ENCODE data around the gene B3GNT8.
"Not testable (repeated sequence)": the region's sequence is repeated elsewhere in the genome, so short reads cannot be mapped to it uniquely, and the experiment has no call there.

The B3GNT8 gene, protein sequence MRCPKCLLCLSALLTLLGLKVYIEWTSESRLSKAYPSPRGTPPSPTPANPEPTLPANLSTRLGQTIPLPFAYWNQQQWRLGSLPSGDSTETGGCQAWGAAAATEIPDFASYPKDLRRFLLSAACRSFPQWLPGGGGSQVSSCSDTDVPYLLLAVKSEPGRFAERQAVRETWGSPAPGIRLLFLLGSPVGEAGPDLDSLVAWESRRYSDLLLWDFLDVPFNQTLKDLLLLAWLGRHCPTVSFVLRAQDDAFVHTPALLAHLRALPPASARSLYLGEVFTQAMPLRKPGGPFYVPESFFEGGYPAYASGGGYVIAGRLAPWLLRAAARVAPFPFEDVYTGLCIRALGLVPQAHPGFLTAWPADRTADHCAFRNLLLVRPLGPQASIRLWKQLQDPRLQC
- 0 to 0.14 (median 0) reads per million in 3 experiments for total RNA-seq

DNA sequence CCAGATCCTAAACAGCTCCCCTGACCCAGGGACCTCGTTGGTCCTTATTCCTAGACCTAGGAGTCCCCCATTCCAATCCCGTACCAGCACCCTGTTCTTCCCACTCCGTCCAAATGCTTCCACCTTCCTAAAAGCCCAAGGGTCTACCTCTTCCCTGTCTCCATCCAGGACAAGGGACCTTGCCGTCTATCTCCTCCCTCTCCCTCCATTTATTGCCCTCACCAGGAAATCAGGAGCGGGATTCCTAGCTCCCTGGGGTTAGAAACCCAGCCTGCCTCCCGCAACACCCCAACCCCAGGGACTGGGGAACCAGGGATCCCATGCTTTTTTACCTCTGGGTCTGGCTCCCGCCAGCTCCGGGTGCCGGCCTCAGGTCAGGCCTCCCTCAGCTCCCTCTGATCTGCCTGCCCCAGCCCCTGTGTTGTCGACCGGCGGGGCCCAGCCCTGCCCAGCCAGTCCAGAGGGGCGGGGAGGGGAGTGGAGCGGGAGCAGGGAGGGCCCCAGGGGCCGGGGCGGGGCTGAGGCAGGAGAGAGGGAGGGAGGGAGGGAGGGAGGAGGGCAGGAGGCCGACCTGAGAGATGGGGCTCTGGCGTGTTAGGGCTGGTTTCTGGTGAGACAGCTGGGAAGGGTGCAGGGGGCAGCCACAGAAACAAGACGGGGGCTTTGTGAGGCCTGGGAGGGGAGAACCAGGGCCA is at the start of gene B3GNT8:
TSS of gene B3GNT8 (minus strand) at position 423 of the 695 bp plus-strand sequence. CDS start 596 bp downstream, outside the sequence.
- DNase-seq: peak; percentile 16

DNA sequence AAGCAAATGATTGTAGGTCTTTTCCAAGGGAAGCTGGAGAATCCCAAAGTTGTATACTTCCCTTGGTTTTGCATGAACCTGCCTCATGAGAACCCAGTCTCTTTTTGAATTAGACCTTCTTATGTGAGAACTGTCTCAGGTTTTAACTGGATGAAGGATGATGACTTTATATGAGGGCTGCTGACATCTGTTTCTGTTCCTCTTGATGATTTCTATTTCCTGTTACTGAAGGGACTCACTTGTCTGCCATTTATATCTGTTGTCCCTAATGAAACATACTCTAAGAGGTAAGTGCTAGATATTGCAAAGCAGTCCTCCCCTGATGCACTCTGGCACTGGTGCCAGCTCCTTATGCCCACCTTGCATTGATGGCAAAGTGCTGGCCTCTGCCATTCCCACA is 49.4 kb upstream of the B3GNT8 start:
- no peak for DNase-seq

DNA sequence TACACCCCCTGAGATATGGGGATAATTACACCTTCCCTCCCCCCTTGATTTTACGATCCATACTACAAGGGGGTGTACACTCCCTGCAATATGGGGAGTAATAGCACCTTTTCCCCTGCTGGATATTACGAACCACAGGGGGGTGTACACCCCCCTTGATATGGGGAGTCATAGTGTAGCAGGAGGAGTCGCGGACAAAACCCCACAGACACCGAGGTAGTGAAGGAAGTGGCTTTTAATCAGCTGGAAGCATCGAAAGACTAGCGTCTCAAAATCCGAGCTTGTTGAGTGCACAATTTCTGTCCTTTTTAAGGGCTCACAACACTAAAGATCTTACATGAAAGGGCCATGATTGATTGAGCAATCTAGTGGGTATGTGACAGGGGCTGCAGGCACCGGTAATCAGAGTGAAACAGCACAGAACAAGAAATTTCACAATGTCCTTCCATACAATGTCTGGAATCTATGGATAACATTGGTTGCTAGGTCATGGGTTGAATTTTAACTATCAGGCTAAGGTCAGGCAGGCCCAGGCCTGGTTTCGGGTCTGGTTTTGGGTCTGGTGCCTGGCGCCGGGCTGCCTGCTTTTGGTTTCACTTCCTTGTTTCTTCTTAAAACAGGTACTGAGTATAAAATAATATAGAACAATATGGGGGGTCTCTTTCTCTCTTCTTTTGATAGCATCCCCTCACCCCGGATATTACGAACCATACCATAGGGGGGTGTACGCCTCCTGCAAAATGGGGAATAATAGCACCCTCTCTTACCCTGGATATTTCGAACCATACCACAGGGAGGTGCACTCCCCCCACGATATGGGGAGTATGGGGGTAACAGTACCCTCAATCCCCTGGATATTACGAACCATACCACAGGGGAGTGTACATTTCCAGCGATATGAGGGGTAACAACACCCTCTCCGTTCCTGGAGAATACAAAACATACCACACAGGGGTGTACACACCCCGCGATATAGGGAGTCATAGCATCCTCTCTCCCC is 36.4 kb upstream of the B3GNT8 start:
- DNase-seq: not testable (repeated sequence)

DNA sequence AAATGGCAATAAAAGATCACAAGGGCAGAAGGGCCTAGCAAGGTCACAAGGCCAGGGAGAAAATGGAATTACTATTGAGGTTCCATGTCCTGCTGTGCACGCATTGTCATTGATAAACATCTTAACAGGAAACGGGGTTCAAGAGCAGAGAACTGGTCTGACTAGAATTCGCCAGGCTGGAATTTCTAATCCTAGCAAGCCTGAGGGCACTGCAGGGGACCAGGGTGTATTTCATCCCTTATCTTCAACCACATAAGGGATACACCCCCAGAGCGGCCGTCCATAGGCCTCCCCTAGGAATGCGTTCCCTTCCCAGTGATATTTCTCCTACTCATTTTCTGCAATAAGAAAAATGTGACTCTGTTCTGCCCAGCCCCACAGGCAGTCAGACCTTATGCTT is 35.3 kb upstream of the B3GNT8 start:
- no peak for DNase-seq

DNA sequence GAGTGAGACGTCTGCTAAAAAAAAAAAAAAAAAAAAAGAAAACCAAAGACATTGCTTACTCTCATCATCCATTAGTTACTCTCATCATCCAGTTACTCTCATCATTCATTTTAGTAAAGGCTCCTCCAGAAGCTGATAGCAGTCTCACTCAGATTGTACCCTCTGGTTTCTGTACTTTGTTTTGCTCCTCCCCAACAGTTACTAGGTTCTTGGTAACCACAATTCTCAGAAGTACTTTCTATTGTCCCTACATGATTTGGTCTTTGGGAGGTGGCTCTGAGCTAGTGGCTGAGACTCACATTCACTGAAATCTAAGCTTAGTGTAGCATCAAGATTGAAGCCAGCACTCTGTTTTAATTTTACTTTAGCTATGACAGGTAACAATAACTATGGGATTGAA is 30.1 kb upstream of the B3GNT8 start:
- peak; percentile 38 for DNase-seq

DNA sequence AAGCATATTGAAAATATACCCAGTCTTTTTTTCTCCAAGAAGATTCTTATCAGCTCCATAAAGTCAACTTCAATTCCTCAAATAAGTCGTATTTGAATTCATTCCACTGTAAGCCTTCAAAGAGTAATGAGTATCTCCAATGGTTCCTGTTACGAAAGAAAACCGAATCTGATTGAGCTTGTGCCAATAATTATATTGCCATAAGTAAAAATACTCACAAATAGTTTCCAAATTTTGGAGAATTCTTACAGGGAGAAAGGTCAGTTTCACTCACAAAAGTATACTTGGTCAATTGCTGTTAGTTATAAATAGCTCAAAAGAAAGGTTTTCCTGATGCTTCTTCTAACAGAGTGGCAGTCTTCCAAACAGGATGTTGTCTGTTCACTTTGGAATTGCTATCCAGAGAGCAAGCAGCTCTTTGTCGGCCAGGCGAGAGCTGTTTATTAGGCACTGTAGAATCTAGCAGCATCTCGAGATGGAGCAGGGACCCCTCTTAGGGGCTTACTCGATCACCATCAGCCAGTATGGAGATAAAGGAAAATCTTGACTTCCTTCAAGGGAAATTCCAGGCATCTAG is 29.3 kb upstream of the B3GNT8 start:
- no peak for DNase-seq

DNA sequence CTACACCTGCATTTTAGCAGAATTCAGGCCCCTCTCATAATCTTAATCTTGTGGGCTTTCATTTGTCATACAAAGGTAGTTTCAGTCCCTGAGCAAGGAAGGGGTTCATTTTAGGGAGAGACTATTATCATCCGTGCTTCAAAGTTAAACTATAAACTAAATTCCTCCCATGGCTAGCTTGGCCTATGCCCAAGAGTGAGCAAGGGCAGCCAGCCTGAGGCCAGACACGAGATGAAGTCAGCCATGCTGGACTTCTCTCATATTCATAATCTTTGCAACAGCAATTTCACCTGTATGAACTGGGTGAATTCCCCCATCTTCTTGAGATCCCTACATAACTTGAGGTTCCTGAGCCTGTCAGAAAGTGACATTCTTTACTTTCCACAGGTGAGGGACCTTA is 28.8 kb upstream of the B3GNT8 start:
- no peak for DNase-seq

DNA sequence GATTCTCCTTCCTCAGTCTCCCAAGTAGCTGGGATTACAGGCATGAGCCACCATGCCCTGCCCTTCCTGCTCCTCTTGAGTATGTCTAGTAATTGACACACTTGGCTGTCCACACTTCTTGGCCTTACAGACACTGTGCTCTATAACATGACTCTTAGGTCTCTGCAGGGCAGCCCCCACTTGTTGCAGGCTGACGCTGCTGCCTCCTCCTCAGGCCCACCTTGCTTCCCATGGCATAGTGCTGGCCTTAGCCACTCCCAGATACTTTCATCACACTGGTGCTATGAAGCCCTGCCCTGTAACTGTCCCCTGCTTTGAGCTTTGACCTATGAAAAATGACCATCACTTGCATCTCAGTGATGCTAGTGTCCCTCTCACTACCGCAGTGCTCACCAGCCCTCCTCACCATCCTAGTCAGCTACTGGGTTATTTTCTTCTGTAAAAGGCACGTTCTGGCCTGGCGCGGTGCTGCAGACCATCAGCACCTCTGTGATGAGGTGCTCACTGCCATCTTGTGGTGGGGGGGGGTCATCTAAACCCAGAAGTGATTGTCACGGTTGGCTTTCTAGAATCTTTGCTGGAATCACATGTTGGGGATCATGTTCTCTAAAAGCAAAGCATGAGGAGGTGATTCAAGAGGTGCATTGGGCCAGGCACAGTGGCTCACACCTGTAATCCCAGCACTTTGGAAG is 25.6 kb upstream of the B3GNT8 start:
- DNase-seq: no peak

DNA sequence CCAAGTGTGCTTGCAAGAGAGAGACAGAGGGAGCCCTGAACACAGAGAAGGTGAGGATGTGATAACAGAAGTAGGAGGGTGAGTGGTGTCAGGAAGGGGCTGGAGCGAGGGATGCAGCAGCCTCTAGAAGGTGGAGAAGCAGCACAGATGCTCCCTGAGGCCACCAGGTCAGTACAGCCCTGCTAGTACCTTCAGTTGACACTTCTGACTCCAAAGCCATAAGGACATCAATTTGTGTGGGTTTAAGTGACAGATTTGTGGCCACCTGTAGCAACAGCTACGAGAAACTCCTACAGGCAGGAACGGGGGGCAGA is 22.6 kb upstream of the B3GNT8 start:
- DNase-seq: no peak

DNA sequence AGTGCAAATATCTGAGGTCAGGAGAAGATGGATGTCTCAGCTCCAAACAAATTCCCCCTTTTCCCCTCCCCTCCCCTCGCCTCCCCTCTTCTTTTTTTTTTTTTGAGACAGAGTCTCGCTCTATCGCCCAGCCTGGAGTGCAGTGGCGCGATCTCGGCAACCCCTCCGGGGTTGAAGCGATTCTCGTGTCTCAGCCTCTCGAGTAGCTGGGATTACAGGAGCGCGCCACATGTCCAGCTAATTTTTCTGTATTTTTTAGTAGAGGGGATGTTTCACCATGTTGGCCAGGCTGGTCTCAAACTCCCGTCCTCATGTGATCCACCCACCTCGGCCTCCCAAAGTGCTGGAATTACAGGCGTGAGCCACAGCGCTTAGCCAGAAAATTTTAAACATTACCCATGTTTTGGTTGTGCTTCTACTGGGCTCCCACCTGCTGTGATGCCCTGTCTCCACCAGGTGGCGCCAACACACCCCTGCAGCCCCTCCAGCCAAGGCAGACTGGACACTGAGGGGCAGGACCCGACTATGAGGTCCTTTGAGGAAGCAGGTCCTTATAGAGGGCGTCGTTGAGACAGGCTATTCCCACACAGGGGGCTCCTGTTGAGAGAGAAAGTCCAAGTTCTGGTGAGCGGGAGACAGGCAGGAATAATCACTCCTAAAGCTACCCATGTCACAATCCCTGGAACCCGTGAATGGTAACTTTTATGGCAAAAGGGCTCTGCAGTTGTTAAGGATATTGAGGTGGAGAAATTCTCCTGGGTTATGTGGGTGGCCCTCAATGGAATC is 22.1 kb upstream of the B3GNT8 start:
- peak; percentile 56 for DNase-seq

DNA sequence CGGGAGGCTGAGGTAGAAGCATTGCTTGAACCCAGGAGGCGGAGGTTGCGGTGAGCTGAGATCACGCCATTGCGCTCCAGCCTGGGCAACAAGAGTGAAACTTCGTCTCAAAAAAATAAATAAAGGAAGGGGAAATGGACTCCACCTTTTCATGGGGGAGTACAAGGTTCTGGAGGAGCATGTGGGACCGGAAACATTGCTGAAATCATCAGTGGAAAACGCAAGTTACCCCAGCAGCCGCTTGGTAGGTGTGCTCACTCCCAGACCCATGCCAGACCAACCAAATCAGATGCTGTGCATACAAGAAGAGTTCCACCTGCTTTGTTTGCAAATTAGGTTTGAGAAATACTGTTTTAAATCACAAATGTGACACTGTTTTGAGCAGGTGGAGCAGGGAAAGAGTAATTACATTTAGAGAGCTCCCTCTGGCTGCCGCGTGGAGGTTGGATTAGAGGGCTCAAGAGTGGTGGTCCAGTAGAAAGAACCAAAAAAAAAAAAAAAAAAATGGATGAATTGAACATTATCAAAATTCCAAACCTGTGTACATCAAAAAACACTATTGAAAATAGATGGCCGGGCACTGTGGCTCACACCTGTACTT is 20.7 kb upstream of the B3GNT8 start:
- no peak for DNase-seq

DNA sequence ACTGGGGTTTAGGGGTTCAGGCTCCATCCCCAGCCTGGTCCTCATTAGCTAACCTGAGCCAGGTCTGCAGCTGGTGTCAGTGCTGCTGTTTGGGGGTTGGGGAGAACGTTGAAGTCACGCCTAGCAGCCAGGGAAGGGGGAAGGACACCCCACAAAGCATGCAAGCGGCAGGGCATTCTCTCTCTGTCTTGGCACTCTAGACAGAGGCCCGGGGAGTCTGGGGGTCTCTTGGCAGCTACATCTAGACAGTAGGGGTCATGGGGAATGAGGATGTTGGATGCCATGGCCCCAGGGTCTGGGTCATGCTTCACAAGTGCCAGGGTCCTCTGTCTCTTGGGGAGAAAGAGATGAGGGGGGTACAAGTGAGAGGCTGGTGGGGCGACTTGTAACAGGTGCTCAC is 18.4 kb upstream of the B3GNT8 start:
- DNase-seq: no peak

DNA sequence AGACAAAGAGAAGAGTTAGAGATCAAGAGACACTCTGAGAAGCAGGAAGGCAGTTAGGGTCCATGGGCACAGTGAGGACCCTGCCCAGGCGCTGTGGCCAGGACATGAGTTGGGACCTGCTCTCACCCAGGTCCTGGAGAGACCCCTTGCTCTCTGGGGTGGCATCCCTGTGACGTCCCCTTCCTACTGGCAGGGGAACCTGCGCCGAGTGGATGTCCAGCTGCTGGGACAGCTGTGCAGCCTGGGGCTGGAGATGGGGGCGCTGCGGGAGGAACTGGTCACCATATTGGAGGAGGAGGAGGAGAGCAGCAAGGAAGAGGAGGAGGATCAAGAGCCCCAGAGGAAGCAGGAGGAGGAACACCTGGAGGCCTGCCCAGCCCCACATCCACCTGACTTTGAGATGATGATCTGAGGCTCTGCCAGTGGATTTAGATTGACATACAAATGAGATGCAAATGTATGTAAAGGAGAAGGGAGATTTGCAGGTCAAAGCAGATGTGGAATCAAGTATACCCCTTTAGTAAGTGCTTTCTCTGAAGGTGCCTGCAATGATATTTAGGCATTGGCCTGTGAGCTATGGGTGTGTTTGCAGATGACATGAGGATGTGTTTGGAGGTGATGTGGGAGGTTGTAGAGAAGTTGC is 16.8 kb upstream of the B3GNT8 start:
- DNase-seq: no peak

DNA sequence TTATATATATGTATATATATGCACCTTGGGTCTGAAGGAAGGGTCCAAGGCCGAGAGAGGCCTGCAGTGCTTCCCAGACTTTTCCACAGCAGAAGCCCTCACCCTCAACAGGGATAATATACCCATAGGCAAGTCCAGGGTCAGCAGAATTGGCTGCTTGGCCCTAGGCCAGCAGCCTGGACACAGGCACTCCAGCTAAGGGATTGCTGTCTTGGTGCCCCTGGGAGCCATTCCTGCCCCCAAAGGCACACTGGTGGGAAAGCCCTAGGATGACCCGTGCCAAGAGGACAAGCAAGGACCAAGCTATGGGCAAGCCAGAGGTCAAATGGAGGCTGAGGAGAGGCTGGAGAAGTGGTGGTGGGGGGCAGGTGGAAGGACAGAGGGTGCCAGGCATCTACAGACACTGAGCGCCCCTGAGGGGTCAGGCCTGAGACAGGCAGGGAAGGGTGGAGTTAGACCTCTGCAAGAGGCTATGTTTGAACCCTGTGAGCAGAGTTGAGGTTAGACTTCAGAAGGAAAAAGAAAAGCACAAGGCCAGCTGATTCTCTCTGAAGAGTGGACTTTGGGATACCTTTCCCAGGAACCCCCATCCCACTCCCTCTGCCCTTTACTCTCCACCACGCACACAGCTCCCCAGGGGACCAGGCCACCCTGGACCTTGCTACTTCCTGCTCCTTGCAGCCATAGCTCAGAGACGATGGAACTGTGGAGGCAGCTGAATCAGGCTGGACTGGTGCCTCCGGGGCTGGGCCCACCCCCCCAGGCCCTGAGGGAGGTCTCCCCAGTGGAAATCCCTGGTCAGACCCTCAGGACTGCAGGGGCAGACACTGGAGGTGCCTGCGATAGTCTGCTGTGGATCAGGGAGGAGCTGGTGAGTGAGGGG is 15.5 kb upstream of the B3GNT8 start, which contains the start of gene ERICH4:
TSS of gene ERICH4 (plus strand) at position 684 of the 883 bp plus-strand sequence. CDS start at position 698, 14 bp downstream.
- no peak for DNase-seq

DNA sequence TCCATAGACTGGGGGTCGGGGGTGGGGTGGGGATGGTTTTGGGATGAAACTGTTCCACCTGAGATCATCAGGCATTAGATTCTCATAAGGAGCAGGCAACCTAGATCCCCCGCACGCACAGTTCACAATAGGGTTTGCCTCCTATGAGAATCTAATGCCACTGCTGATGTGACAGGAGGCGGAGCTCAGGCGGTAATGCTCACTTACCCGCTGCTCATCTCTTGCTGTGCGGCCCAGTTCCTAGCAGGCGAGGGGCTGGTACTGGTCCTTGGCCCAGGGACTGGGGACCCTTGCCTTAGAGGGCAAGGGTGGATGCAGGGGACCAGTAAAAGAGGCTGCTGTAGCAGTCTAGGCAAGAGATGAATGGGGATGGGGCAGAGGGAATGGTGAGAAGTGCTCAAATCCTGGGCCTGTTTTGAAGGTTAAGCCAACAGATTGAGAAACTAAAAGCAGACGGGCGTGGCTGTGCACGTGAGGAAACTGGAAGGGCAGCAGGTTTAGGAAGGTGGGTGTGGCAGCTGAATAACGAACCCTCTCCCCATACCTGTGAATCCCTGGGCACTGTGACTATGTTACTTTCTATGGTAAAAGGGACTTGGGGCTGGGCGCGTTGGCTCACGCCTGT is 14.3 kb upstream of the B3GNT8 start:
- no peak for DNase-seq

DNA sequence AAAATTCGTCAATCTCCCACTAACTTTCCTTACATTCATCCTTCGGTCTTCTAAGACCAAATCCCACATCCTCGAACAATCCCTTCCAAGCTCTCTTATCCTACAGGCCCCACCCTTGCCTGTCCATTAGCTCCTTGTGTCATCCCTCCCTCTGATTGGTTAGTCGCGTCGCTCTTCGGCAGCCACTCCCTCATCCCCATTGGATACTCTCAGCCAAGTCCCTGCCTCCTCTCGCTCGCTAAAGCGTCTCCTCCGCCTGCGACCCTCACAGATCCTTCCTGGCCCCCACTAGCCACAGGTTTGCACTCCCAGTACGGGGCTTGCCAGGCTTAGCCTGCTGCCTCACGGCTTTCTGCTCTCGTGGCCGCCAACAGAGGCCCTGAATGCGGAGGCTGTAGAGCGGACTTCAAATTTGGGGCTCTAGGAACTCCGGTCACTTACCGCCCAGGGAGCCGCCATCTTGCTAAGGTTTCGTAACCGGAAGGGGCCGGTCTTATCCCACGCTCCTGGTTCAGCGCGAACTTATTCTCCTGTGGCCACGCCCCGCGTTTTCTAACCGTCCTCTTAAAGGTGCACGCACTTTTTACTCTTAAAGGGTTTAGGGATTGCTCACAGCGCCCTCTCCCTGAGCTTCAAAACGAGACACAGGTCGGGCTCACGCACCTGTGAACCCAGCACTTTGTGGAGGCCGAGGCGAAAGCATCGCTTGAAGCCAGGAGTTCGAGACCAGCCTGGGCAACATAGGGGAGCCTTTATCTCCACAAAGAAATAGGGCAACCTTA is 12.5 kb upstream of the B3GNT8 start, which contains the start of gene DMAC2:
TSS of gene DMAC2 (minus strand) at position 472 of the 782 bp plus-strand sequence. CDS start at position 459, 13 bp downstream.
- peak; percentile 90 for DNase-seq

DNA sequence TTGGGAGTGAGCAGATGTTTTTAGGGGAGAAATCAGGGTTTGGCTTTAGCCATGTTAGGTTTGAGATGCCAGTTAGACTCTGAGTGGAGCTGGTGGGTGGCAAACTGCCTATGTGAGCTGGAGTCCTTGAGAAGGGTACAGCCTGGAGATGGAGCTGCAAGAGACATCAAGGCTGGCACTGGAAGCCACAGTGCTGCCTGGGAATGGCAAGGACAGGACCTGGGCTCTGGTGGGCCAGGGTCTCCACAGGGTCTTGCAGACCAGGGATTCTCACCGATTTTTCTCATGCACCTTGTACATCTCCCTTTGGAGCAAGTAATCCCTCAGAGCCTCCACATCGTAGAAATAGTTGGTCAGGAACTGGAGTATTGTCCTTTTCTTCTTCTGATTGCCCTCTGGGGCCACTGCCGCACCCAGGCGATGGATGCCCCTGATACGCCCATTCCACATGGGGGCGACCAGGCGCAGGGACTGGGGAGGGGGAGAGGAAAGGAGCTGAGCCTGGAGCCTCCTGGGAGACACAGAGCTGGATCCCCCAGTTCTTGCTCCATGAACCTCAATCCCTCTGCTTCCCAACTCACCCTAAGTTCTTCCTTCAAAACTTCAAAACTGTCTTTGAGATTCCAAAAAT is 10.9 kb upstream of the B3GNT8 start:
- DNase-seq: no peak

Data from central memory CD4-positive, alpha-beta T cell (primary cell).